Suppressor macrophage (primary cell): ENCODE results near the gene WDR83.
"Not testable (repeated sequence)": the region's sequence is repeated elsewhere in the genome, so short reads cannot be mapped to it uniquely, and the experiment has no call there.

Experiments used
- DNase-seq, 4 experiments: peaks; one replicate each; pipeline ENCODE4 v3.0.0-alpha.2; 2020 to 2022

Gene WDR83

GRCh38 chr19:12656899-12657571 lies 9.6 kb upstream of the WDR83 start:
- DNase-seq = peak in 1 of 4 experiments; percentile 25

GRCh38 chr19:12657966-12658365 lies 8.6 kb upstream of the WDR83 start:
- DNase-seq = no peak

DNA sequence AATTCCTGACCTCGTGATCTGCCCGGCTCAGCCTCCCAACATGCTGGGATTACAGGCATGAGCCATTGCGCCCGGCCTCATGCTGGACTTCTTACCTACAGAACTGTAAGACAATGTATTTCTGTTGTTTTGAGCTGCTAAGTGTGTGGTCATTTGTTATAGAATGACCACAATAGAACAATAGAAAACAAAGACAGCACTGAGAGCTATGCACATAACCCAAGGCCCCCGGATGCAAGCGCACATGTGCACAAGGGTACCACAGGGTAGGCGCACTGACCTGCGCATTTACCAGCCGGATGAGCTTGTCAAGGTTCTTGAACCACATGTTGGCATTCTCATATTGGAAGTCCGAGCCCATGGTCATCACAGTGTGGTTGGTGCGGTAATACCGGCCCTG lies 5.6 kb upstream of the WDR83 start:
- DNase-seq = peak in 1 of 4 experiments; percentile 1

GRCh38 chr19:12664406-12665280 lies 2.0 kb upstream of the WDR83 start:
- peak in 1 of 4 experiments; percentile 10 for DNase-seq

- peak; percentile 94 to 98 (median 96) for DNase-seq
Observed at GRCh38 chr19:12665281-12665573, 1.4 kb upstream of the WDR83 start.

DNA sequence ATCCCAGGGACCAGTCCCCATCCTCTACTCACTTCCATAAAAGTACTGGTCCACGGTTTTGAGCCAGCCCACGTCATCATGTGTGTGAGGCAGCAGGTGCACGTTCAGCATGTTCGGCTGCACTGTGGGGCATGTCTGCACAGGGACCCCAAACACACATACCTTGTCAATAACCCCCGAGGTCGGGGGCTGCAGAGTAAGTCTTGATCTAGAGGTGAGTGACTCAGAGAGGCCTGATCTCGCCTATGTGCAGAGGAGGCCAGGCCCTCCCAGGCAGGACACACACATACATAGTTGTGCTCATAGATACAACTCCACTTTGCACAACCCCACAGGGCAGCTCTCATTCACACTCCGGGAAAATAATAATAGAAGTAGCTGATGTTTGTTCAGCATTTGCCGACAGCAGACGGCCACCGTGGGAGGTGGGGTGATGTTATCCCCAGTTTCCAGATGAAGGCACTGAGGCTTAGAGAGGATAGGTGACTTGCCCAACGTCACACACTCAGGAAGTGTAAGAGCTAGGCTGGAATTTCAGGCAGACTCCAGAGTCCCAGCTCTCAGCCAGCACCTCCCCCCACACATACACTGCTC lies 839 bp upstream of the WDR83 start:
- peak; percentile 49 to 64 (median 58) for DNase-seq

DNA sequence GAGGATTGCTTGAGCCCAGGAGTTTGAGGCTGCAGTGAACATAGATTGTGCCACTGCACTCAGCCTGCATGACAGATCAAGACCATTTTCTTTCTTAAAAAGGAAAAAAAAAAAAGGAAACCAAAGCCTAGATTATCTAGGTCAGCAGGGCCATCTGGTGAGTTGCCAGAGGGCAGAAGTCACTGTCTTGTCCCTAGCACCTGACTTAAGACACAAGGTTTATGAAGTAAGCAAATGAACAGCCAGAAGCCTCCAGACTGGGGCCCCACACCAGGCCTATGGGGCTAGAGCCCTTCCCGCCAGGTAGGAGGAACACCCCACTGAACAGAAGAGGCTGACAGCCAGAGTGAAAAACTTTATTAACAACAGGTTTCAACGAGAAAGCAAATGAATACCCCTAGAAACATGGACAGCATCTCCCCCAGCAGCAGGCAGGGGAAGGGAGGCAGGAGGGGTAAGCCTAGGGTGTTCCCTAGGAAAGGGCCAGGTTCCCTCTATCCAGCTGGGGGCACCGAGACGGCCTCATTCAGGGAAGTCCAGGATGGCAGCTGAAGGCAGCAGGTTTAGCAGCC lies 1.2 kb downstream of the WDR83 start:
- peak; percentile 28 to 73 (median 57) for DNase-seq

- peak in 1 of 4 experiments; percentile 1 for DNase-seq
Observed at GRCh38 chr19:12668346-12668745, 1.7 kb downstream of the WDR83 start.

DNA sequence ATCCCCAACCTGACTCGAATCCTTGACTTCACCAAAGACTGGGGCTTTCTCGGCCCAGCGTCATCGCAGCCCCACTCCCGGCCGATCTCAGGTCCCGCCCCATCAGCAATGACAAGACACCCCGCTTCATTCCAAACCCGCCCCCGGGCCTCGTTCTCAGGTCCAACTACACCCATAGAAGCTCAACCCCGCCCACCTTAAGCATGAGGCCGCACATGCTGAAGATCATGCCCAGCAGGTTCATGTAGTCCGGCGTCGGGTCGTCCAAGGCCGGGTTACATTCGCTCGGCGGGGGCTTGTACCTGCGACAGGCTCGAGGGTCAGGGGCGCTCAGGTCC lies 2.3 kb downstream of the WDR83 start:
- DNase-seq = peak; percentile 55 to 79 (median 66)

DNA sequence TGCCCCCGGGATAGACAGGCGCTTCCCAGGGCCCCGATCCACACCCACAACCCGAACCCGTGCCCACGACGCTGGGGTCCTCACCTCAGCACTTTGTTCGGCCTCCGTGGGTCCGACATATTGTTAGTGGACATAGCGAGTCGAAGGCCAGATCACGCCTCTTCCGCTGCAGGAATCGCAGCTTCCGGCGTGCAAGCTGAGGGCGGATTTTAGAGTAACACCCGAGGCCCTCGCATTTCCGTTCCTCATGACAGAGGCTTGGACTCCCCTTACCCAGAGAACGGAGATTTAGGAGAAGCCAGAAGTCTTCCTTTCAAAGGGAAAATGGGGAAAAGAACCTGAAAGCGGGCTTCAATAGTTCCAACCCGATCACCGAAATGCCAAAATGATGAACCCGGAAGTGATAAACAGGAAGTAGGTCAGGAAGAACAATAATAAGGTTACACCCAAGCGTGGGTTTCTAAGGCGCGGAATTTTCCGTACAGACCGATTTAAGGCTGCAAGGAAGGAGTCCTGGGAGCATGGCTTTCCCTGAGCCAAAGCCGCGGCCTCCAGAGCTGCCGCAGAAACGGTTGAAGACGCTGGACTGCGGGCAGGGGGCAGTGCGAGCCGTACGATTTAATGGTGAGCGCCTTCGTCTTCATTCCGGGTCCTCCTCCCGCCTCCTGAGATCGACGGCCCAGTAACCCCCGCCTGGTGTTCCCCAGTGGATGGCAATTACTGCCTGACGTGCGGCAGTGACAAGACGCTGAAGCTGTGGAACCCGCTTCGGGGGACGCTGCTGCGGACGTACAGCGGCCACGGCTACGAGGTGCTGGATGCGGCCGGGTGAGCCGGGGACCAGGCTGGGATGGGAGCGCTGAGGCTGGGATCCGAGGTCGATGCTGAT lies 2.9 kb downstream of the WDR83 start:
- peak; percentile 86 to 91 (median 90) for DNase-seq

GRCh38 chr19:12670159-12670928 lies 3.7 kb downstream of the WDR83 start:
- no peak for DNase-seq

GRCh38 chr19:12672744-12673143 lies 6.1 kb downstream of the WDR83 start:
- no peak for DNase-seq

- no peak for DNase-seq
Observed at GRCh38 chr19:12675399-12675798, 8.8 kb downstream of the WDR83 start.

GRCh38 chr19:12675940-12676339 lies 9.3 kb downstream of the WDR83 start:
- DNase-seq = no peak

GRCh38 chr19:12676384-12676792 lies 9.8 kb downstream of the WDR83 start:
- peak; percentile 83 to 92 (median 86) for DNase-seq

- DNase-seq = no peak
Observed at GRCh38 chr19:12676928-12677327, 10.3 kb downstream of the WDR83 start.

DNA sequence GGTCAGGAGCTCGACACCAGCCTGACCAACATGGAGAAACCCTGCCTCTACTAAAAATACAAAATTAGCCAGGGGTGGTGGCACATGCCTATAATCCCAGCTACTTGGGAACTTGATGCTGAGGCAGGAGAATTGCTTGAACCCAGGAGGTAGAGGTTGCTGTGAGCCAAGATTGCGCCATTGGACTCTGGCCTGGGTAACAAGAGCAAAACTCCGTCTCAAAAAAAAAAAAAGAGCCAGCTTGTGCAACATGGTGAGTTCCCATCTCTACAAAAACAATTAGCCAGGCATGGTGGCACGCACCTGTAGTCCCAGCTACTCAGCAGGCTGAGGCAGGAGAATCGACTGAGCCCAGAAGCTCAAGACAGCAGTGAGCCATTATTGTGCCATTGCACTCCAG lies 11.4 kb downstream of the WDR83 start:
- not testable (repeated sequence) for DNase-seq

GRCh38 chr19:12680034-12680433 lies 13.4 kb downstream of the WDR83 start:
- DNase-seq = no peak

- peak; percentile 96 to 99 (median 98) for DNase-seq
Observed at GRCh38 chr19:12681074-12681987, 14.7 kb downstream of the WDR83 start, which contains the start of gene DHPS. Gene DHPS, minus strand, starts transcription at chr19:12681880. Its CDS starts 114 bp downstream, at chr19:12681766.

DNA sequence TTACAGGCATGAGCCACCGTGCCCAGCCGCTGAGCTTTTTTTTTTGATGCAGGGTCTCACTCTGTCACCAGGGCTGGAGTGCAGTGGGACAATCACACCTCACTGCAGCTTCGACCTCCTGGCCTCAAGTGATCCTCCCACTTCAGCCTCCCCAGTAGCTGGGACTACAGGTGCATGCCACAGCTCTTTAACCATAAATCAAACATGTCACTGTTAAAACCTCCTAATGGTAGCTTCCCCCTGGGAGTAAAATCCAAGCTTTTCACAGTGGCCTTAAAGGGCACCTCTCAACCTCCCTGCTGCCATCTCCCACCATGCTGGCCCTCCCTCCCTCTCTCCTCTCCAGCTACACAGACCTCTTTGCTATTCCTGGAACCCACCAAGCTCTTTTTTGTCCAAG lies 19.2 kb downstream of the WDR83 start:
- DNase-seq = no peak
